K562 (cell line): Measurements from ENCODE around the gene MEF2D. TPM values are rescaled to one million over a fixed set of nuclear protein-coding genes. Genes with fewer than 3 reads are reported as not detected.

ENCODE experiments used
- CGGBP1 ChIP-seq: fragments of 250-450 bp; sonication (Bioruptor Pico); IDR thresholded peaks from 2 replicates; pipeline ENCODE4 v1.9.0; 2021; ENCODE audit warnings: mild to moderate bottlenecking
- CREB5 ChIP-seq: fragments of 250-450 bp; sonication (Bioruptor Pico); IDR thresholded peaks from 2 replicates; pipeline ENCODE4 v1.5.0; 2020; ENCODE audit warnings: mild to moderate bottlenecking
- E2F4 ChIP-seq: sonication (generic); formaldehyde crosslinking; IDR thresholded peaks from 2 replicates; pipeline ENCODE4 v1.8.0; 2022; ENCODE audit warnings: mild to moderate bottlenecking, low read depth, missing genetic modification reagents
- ELF1 ChIP-seq: fragments of 200-800 bp; sonication (Bioruptor generic); IDR thresholded peaks from 2 replicates; pipeline ENCODE4 v1.6.1; 2016; ENCODE audit warnings: missing genetic modification characterization, missing compliant biosample characterization
- HNRNPUL1 ChIP-seq: fragments of 200-400 bp; formaldehyde crosslinking; IDR thresholded peaks from 2 replicates; pipeline ENCODE4 v1.6.1; 2017; ENCODE audit warnings: low read length
- KDM5B ChIP-seq: fragments of 200-600 bp; sonication (generic); IDR thresholded peaks from 2 replicates; pipeline ENCODE4 v1.6.1; 2012; ENCODE audit warnings: low read depth, mild to moderate bottlenecking, moderate library complexity, low read length, control low read depth, inconsistent platforms; ENCODE audit not compliant: insufficient replicate concordance
- POLR2G ChIP-seq: fragments of 200-400 bp; formaldehyde crosslinking; IDR thresholded peaks from 2 replicates; pipeline ENCODE4 v1.6.1; 2017; ENCODE audit warnings: low read depth, mild to moderate bottlenecking, antibody characterized with exemption, low read length, moderate library complexity
- TGIF2 ChIP-seq: sonication (generic); formaldehyde crosslinking; IDR thresholded peaks from 2 replicates; pipeline ENCODE4 v1.8.1; 2022; ENCODE audit warnings: mild to moderate bottlenecking, missing genetic modification reagents, moderate library complexity
- U2AF1 ChIP-seq: fragments of 200-400 bp; formaldehyde crosslinking; optimal IDR thresholded peaks from 2 replicates; pipeline ENCODE3; 2017; ENCODE audit warnings: mild to moderate bottlenecking, low read depth, low read length, moderate library complexity
- WHSC1 ChIP-seq: IDR thresholded peaks from one replicate; pipeline ENCODE4 v1.6.1; 2012; ENCODE audit warnings: low read length, control low read depth, inconsistent platforms
- ZBTB40 ChIP-seq, 2 experiments: fragments of 450-650 bp in 1 of 2; sonication (generic) in 1 of 2; formaldehyde crosslinking in 1 of 2; IDR thresholded peaks; 2 replicates each; pipeline versions ENCODE4 v1.7.1 to v1.9.0; 2016 to 2022; ENCODE audit warnings: inconsistent platforms in 1 of 2, mild to moderate bottlenecking in 1 of 2, missing genetic modification reagents in 1 of 2
- ZNF445 ChIP-seq: fragments of 250-450 bp; sonication (Bioruptor Pico); IDR thresholded peaks from 2 replicates; pipeline ENCODE4 v1.4.0; 2020; ENCODE audit warnings: low read depth, mild to moderate bottlenecking, moderate library complexity
- ZSCAN29 ChIP-seq: fragments of 450-650 bp; IDR thresholded peaks from 2 replicates; pipeline ENCODE4 v1.6.1; 2017
- polyA plus RNA-seq, 8 experiments: library from polyadenylated mRNA; depleted of rRNA in 4 of 8; stranded (reverse) in 5 of 8; unstranded in 3 of 8; fragments of >200 nt; fragmentation: Nextera tagmentation in 2 of 8; fragmentation: Illumina TruSeq in 1 of 8; extraction: Ambion mirVana in 2 of 8; extraction: Trizol in 1 of 8; gene quantifications; 2 replicates each; pipeline versions ENCODE4 v1.2.1 to v1.2.3, GENCODE V29; 2011 to 2014; ENCODE audit warnings: inconsistent platforms in 1 of 8, missing spikeins in 1 of 8
- total RNA-seq, 7 experiments: library from RNA; depleted of rRNA in 6 of 7; stranded (reverse); fragments of >200 nt in 6 of 7; fragmentation: Illumina TruSeq in 2 of 7; extraction: Trizol in 2 of 7; gene quantifications; 2 replicates each; pipeline versions ENCODE4 v1.2.1 to v1.2.3, GENCODE V29; 2011 to 2021; ENCODE audit warnings: low replicate concordance in 1 of 7

Gene MEF2D
- total and polyA plus RNA-seq, 9 of the 15 experiments (the other 6 are each of a cell fraction or from before 2014, with no cell fraction given) = 0.10 to 19.5 (median 2.6) TPM

GRCh38 chr1:156421062-156421938 is 79.3 kb downstream of the MEF2D start (continued):
- TF ChIP-seq ELF1 (tag) = no peak
- no peak; the same call in 1 of the 2 replicates for TF ChIP-seq E2F4 (CRISPR knock-in tag)
- no peak for TF ChIP-seq ZNF445 (CRISPR knock-in tag)
- TF ChIP-seq CGGBP1 (CRISPR knock-in tag) = no peak
- TF ChIP-seq U2AF1 = no peak
- no peak for TF ChIP-seq WHSC1
- TF ChIP-seq HNRNPUL1 = no peak
- TF ChIP-seq CREB5 (CRISPR knock-in tag) = no peak
- peak; percentile 73; the same call in 1 of the 2 replicates for TF ChIP-seq TGIF2 (CRISPR knock-in tag)
- TF ChIP-seq POLR2G = peak; percentile 96
- TF ChIP-seq ZSCAN29 = no peak
- TF ChIP-seq KDM5B = peak; percentile 97
- TF ChIP-seq ZBTB40 (IDR thresholded peaks at IDR 0.05) = no peak
- TF ChIP-seq ZBTB40 (CRISPR knock-in tag; IDR thresholded peaks at IDR 0.05) = 0 out of 2 replicates have a peak, but pooled peaks have one; percentile 28
